ENCODE measurements around the gene OGFOD3. TPM values are rescaled to one million over a fixed set of nuclear protein-coding genes. Genes with fewer than 3 reads are reported as not detected.

Gene OGFOD3
- total RNA-seq, 4 donors from 2014 or later = 13.0 to 33.5 (median 20.0) TPM

DNA sequence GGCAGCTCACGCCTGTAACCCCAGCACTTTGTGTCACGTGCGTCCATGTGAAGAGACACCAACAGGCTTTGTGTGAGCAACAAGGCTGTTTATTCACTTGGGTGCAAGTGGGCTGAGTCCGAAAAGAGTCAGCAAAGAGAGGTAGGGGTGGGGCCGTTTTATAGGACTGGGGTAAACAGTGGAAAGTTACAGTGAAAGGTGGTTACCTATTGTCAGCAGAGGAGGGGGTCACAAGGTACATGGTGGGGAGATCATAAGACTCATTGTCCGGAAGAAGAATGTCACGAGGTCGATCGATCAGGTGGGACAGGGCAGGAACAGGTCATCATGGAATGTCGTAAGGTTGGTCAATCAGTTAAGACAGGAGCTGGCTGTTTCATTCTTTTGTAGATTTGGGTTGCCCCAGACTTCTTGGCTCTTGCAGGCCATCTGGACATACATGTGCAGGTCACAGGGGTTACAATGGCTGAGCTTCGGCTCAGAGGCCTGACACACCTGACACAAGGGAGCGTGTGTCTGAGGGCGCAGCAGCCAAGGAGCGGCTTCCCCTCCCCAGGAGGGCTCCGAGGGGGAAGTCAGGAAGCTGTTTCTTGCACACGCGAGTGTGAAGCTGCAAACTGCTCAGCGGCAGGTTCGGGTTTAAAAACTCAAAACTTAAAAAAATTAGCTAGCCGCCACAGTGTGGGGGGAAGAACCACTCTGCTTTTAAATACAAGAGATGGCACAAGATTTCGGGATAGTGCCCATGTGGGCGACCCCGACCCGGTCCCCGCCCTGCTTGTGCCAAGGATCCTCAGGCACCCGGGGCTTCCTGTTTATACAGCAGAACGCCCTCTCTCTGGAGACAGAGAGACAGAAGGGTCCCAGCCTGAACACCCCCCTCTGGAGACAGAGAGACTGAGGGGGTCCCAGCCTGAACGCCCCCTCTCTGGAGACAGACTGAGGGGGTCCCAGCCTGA lies 71.8 kb downstream of the OGFOD3 start:
- TF ChIP-seq POLR2A (IDR thresholded peaks at IDR 0.05) (no peak), POLR2AphosphoS5 (IDR thresholded peaks at IDR 0.05) (no peak), CTCF (IDR thresholded peaks at IDR 0.05) (no peak), EP300 (IDR thresholded peaks at IDR 0.05) (no peak)
- Histone ChIP-seq H3K36me3 (no peaks in the 10 kb centered on the region), H3K9me3 (no peaks in the 10 kb centered on the region), H3K4me1 (peaks cover 13% of the 10 kb centered on the region), H3K27me3 (no peaks in the 10 kb centered on the region), H3K27ac (no peak overlapping the region), H3K4me3 (no peak overlapping the region)
- no peak for DNase-seq (ENCODE audit: low spot score in 2 of 2)
- 78% methylated on average over 28 of the region's 28 CpGs for WGBS

GRCh38 chr17:82345151-82345976 lies 73.0 kb downstream of the OGFOD3 start:
- TF ChIP-seq CTCF (IDR thresholded peaks at IDR 0.05) (no peak), POLR2AphosphoS5 (IDR thresholded peaks at IDR 0.05) (no peak), POLR2A (IDR thresholded peaks at IDR 0.05) (no peak), EP300 (IDR thresholded peaks at IDR 0.05) (no peak)
- peaks cover 11% of the 10 kb centered on the region for H3K4me1 ChIP-seq
- 91% methylated on average over 42 of the region's 42 CpGs for WGBS
- no peaks in the 10 kb centered on the region for H3K36me3 ChIP-seq
- H3K27ac ChIP-seq = no peak overlapping the region
- no peak for DNase-seq (ENCODE audit: low spot score in 2 of 2)
- H3K4me3 ChIP-seq = no peak overlapping the region
- H3K9me3 ChIP-seq = no peaks in the 10 kb centered on the region
- no peaks in the 10 kb centered on the region for H3K27me3 ChIP-seq

- Histone ChIP-seq H3K27me3 (no peaks in the 10 kb centered on the region), H3K4me3 (no peak overlapping the region), H3K27ac (no peak overlapping the region)
Measured at GRCh38 chr17:82344175-82344907, 74.0 kb downstream of the OGFOD3 start.

GRCh38 chr17:82343560-82343959 lies 74.8 kb downstream of the OGFOD3 start:
- no peaks in the 10 kb centered on the region for H3K9me3 ChIP-seq
- H3K4me3 ChIP-seq = no peak overlapping the region
- WGBS = 86% methylated on average over 5 of the region's 5 CpGs
- no peak for TF ChIP-seq POLR2A (IDR thresholded peaks at IDR 0.05)
- no peak for TF ChIP-seq EP300 (IDR thresholded peaks at IDR 0.05)
- TF ChIP-seq CTCF (IDR thresholded peaks at IDR 0.05) = no peak
- TF ChIP-seq POLR2AphosphoS5 (IDR thresholded peaks at IDR 0.05) = no peak
- no peak for DNase-seq (ENCODE audit: low spot score in 2 of 2)
- H3K27ac ChIP-seq = no peak overlapping the region
- H3K36me3 ChIP-seq = no peaks in the 10 kb centered on the region
- peaks cover 13% of the 10 kb centered on the region for H3K4me1 ChIP-seq
- H3K27me3 ChIP-seq = no peaks in the 10 kb centered on the region

More at GRCh38 chr17:82344175-82344907, 74.0 kb downstream of the OGFOD3 start:
- peaks cover 10% of the 10 kb centered on the region for H3K4me1 ChIP-seq
- no peaks in the 10 kb centered on the region for H3K9me3 ChIP-seq
- H3K36me3 ChIP-seq = no peaks in the 10 kb centered on the region
- no peak for TF ChIP-seq POLR2AphosphoS5 (IDR thresholded peaks at IDR 0.05)
- no peak for TF ChIP-seq POLR2A (IDR thresholded peaks at IDR 0.05)
- no peak for TF ChIP-seq EP300 (IDR thresholded peaks at IDR 0.05)
- no peak for TF ChIP-seq CTCF (IDR thresholded peaks at IDR 0.05)
- WGBS = 90% methylated on average over 11 of the region's 24 CpGs
- no peak for DNase-seq (ENCODE audit: low spot score in 2 of 2)

Data from suprapubic skin (tissue), 4 donors.